ENCODE measurements around the gene PLEKHG4.

Gene PLEKHG4

DNA sequence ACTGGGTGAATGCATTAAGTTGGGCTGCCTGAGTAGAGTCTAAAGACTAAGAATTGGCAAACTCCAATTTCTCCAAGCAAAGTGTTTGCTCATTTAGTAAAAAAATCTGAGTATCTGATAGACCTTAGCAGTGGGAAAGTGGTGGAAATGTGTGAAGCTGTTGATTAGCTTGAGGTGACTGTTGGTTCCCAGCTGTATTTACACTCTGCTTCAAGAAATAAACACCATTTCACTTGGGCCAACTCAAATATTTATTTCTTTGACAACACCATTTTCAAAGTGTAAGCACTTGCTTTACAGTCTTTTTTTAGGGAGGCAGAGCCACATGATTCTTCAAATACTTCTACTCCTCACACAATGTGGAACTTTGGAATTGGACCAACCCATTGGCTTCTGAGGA lies 38.5 kb downstream of the PLEKHG4 start:
- DNase-seq (ENCODE audit: extremely low spot score, insufficient read length, low read depth) = no peak
- FAIRE-seq = no peak

DNA sequence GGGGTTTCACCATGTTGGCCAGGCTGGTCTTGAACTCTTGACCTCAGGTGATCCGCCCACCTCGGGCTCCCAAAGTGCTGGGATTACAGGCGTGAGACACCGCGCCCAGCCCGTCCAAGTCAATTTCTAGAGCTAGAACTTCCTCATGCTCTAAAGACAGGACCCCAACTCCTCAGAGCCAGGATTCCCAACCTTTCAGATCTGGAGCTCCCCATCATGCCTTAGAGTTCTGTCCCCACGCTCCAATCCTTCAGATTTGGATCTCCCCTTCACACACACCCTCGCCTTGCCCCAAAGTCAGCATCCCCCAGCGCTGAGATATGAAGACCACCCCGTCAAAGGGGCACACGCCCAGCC lies 46.8 kb downstream of the PLEKHG4 start:
- FAIRE-seq (no peak), DNase-seq (ENCODE audit: extremely low spot score, insufficient read length, low read depth) (no peak)

DNA sequence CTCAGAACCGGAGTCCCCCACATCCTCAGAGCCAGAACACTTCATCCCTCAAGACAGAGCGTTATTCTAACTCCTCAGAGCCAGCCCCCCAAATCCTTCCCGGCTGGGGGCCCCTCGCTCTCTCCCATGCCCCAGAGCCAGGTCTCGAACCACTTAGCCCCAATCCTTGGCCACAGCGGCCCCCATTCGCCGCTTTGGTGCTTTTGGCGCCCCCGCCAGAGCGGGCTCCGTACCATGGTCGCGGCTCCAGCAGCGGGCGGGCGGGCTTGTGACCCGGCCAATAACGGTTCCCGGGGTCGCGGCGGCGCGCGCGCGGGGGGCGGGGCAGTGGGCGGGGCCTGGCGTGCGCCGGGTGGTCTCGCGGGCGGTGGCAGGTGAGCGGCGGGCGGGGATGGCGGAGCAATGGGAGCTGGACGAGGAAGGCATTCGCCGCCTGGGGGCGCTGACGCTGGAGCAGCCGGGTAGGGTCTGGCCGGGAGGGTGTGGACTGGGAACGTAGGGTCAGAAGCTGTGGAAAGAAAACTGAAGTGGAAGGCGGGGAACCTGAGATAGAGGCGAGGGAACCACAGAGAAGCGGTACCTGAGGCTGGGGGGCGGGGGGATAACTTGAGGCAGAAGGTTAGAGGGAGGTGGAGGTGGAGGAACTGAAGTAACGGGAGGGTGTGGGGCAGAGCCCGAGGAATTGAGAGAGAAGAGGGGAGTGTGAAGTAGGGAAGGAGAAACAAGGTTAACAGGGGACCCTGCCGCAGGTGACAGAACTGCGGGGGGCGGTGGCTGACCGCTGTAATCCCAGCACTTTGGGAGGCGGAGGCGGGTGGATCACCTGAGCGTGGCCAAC lies 47.4 kb downstream of the PLEKHG4 start, which contains the start of the genes KCTD19 and LRRC36:
TSS of gene KCTD19 (minus strand) at position 270 of the 838 bp plus-strand sequence. CDS start at position 236, 34 bp downstream.
TSS of gene LRRC36 (plus strand) at position 344 of the 838 bp plus-strand sequence. CDS start at position 392, 48 bp downstream.
- FAIRE-seq (no peak), DNase-seq (ENCODE audit: extremely low spot score, insufficient read length, low read depth) (peak; percentile 46)

DNA sequence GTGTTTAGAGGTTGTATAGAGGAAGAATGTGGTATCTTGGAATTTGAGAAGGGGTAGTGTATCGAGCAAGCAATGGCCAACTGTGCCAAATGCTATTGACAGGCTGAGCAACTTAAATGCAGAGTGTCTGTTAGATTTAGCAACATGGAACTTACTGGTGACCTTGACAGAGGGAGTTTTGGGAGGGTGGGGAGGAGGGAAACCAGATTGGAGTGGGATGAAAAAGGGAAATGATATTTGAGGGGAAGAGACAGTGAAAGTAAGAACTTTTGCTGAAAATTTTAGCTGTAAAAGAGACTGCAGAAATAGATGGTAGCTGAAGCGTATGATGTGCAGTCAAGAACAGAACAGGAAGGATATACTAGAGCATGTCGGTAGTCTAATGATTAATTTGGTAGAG lies 48.4 kb downstream of the PLEKHG4 start:
- no peak for DNase-seq (ENCODE audit: extremely low spot score, insufficient read length, low read depth)
- FAIRE-seq = no peak

DNA sequence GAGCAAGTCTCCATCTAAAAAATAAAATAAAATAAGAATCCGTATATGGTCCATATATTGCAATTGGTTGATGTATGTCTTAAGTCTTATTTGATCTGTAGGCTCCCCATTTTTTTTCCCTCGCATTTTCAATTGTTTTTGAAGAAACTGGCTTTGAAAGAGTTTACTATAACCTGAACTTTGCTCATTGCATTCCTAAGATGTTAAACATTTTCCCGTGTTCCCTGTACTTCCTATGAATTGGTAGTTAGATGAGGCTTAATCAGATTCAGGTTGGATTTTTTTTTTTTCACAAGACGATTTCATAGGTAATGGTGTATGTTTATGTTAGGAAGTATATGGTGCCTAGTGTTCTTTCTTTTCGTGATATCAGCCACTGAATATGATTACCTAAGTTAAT lies 50.6 kb downstream of the PLEKHG4 start:
- no peak for DNase-seq (ENCODE audit: extremely low spot score, insufficient read length, low read depth)
- no peak for FAIRE-seq

DNA sequence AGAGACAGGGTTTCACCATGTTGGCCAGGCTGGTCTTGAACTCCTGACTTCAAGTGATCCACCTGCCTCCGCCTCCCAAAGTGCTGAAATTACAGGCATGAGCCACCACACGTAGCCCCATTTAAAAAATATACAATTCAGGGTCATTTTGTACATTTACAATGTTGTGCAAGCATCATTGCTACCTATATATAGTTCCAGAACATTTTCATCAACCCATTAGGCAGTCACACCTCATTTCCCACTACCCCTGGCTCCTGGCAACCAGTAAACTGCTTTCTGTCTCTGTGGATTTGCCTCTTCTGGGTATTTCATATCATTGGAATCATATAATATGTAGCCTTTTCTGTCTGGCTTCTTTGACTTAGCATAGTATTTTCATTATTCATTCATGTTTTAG lies 54.0 kb downstream of the PLEKHG4 start:
- DNase-seq (ENCODE audit: extremely low spot score, insufficient read length, low read depth) (no peak), FAIRE-seq (no peak)

DNA sequence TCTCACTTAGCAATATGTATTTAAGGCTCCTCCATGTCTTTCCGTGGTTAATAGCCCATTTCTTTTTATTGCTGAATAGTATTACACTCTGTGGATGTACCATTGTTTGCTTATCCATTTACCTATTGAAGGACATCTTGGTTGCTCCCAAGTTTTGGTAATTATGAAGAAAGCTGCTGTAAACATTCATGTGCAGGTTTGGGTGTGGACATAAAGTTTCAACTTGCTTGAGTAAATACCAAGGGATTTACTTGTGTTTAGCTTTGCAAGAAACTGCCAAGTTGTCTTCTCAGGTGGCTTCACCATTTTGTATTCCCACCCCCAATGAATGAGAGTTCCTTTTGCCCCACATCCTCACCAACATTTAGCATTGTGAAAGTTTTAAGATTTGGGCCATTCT lies 56.8 kb downstream of the PLEKHG4 start:
- DNase-seq (ENCODE audit: extremely low spot score, insufficient read length, low read depth) (no peak), FAIRE-seq (no peak)

DNA sequence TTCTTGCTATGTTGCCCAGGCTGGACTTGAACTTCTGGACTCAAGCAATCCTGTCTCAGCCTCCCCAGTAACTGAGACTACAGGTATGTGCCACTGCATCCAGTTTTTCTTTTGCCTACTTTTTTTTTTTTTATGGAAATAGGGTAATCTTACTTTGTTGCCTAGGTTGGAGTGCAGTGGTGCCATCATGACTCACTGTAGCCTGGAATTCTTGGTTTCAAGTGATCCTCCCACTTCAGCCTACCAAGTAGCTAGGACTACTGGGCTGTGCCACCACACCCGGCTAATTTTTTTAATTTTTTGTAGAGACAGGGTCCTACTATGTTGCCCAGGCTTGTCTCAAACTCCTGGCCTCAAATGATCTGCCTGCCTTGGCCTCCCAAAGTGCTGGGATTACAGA lies 57.3 kb downstream of the PLEKHG4 start:
- DNase-seq (ENCODE audit: extremely low spot score, insufficient read length, low read depth) (no peak), FAIRE-seq (no peak)

All from GM18507 (cell line).